CD4-positive, alpha-beta T cell treated with Interleukin-6 at 100 ng/mL for 8 hours (primary cell): Measurements from ENCODE around the gene CAPNS1.

Source experiments
- DNase-seq: peaks from one replicate; pipeline ENCODE4 v3.0.0-alpha.2; 2020; ENCODE audit warnings: mixed read lengths, low spot score

The CAPNS1 gene

DNA sequence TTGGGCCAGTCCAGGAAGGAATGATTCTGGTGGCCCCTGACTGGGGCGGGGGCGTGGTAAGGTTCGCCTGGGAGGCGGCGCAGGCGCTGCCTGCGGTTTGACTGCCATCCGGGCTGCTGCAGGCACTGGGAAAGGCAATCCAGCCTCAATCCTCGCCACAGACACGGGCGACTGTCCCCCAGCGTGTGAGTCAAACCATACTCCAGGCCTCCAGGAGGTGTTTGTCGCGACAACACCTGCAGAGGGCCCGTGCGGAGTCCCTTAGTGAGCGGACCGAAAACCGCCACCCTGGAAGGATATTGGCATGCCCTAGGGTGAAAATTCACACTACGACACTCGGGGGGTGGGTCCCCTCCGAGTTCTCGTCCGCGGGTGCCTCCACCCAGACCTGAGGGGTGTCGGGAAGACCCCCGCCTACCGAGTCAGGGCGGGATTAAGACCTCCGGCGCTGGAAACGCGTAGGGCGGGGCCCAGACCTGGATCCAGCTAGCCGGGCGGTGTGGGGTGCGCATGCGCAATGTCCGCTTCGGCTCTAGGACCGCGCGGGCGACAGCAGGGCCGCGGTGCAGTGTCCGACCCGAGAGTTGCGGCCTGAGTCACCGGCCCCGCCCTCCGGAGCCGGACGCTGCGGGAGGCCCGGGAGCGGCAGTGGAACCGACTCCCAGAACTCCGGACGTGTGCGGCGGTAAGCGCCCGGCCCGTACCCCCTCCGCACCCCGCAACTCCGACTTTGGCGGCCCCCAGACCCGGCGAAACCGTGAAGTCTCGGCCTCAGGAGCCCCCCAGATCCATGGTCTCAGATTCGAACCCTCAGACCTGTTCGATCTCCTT lies at the start of gene CAPNS1:
CAPNS1 (plus strand) TSS at position 594 of the 831 bp plus-strand sequence. CDS start 946 bp downstream, outside the sequence.
- peak; percentile 91 for DNase-seq

DNA sequence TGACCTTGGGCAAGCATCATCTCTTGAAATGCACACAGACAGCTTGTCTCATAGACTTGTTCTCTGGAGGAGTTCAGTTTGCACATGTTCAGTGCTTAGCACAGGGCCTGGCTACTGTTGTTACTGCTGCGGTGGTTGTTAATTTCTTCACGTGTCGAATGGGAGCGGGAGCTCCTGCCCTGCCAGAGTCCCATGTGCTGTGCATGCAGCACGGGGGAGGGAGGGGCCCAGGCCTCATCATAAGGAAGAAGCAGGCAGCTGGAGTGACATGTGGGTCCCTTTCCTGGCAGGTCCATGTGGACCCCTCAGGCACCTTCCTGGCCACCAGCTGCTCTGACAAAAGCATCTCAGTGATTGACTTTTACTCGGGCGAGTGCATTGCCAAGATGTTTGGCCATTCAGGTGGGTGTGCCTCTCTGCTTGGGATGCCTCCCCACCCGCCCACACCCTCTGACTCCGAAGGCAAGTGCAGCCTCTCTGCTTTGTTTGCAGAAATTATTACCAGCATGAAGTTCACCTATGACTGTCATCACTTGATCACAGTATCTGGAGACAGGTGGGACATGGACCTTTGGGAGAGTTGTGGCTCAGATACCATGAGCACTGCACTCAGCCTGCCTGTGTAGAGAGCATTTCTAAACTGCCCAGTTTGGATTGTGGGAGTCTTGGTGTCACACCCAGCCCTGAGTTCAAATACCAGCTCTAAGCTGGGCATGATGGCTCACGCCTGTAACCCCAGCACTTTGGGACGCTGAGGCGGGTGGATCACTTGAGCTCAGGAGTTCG lies 48.8 kb upstream of the CAPNS1 start:
- DNase-seq: no peak

DNA sequence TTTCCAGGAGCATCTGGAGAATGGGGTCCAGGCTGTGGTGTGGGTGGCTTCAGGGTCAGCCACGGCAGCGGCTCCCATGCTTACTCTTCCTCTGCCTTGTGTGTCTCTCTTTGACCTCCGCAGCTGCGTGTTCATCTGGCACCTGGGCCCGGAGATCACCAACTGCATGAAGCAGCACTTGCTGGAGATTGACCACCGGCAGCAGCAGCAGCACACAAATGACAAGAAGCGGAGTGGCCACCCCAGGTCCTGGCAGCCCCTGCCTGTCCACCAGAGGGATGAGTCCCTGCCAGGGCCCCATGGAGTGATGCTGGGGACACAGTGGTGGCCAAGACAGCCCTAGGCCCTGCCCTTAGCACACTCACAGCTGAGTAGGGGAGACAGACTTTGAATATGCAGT lies 47.3 kb upstream of the CAPNS1 start:
- DNase-seq: no peak

DNA sequence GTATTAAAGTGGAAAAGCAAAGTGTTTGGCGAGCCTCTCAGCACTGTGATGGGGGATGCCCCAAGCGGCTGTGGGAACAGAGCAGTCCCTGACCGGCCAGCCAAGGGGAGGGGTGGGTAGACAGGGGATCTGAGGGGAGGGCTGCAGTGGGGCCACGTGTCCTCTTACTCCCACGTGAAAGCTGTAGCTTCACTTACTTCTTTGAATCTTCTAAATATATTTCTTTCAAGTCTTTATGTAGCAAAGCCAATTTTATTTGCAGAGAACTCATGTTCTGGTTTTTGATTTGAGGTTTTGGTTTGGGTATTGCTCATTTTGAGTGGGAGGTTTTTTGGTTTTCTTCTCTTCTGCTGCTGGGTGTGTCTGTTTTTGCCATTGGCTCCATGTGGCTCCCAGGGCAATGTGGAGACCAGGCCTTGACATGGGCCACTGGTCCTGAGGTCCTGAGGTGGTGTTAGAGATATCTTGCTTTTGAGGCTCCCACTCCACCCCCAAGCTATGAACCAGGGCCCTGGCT lies 46.7 kb upstream of the CAPNS1 start:
- no peak for DNase-seq

DNA sequence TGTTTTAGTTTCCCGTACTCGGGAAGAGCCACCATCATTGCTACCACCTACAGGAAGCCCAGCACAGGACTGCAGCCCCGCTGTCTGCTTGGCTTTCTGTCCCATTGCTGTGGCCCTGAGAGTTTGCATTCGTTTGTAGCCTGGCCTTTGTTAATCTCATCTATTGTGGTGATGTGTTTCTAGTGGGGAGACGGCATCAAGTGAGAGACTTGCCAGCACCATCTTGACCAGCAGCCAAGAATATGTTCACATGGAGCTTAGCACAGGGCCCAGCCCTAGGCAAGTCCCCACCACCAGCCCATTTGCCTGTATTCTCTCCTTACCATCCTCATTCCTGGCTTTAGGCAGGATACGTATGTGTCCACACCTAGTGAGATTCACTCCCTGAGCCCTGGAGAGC lies 46.2 kb upstream of the CAPNS1 start:
- DNase-seq: no peak

DNA sequence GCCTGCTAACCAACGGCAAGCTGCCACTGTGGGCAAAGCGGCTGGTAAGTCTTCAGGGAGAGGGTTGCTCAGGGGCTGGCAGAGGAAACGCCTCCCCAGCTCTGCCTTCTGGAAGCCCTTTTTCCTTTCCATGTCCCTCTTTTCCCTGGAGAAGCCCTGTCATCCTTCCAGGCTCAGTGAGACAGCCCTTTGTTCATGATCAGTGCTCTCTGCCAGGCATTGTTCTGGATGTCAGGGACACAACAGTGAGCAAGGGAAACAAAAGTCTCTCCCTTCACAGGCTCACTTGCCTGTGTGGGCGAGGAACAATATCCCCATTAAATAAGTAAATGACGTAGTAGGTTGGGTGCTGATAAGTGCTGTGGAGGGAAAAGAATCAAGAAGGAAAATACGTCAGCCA lies 42.8 kb upstream of the CAPNS1 start:
- no peak for DNase-seq

DNA sequence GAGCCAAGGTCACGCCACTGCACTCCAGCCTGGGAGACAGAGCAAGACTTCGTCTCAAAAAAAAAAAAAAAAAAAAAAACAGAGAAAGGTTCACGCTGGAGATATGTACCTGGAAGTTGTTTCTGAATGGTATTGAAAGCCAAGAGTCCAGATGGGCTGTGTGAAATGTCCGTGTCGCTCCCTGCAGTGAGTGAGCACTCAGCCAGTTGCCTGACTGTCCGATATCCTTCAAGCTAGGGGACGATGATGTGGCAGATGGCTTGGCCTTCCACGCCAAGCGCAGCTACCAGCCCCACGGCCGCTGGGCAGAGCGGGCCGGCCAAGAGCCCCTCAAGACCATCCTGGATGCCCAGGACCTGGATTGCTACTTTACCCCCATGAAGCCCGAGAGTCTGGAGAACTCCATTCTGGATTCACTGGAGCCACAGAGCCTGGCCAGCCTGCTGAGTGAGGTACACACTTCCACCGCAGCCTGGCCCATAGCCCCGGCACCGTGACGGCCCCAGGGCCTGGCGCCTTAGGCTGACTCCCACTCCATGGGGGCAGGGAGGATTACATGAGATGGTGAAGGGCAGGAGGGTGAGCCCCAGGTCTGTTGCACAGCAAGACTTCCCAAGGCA lies 40.6 kb upstream of the CAPNS1 start:
- no peak for DNase-seq

DNA sequence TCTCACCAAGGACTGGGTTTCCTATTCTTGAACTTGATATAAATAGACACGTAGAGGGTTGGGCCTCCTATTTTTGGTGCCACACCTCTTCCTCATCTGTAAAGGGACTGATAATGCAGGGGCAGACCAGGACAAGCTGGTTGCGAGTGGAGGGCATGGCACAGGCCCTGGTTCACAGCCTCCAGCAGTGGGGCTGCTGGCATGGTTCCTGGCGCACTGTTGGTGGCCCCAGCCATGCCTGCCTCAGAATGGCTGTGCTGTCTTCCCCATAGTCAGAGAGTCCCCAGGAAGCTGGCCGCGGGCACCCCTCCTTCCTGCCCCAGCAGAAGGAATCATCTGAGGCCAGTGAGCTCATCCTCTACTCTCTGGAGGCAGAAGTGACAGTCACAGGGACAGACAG lies 39.4 kb upstream of the CAPNS1 start:
- no peak for DNase-seq

DNA sequence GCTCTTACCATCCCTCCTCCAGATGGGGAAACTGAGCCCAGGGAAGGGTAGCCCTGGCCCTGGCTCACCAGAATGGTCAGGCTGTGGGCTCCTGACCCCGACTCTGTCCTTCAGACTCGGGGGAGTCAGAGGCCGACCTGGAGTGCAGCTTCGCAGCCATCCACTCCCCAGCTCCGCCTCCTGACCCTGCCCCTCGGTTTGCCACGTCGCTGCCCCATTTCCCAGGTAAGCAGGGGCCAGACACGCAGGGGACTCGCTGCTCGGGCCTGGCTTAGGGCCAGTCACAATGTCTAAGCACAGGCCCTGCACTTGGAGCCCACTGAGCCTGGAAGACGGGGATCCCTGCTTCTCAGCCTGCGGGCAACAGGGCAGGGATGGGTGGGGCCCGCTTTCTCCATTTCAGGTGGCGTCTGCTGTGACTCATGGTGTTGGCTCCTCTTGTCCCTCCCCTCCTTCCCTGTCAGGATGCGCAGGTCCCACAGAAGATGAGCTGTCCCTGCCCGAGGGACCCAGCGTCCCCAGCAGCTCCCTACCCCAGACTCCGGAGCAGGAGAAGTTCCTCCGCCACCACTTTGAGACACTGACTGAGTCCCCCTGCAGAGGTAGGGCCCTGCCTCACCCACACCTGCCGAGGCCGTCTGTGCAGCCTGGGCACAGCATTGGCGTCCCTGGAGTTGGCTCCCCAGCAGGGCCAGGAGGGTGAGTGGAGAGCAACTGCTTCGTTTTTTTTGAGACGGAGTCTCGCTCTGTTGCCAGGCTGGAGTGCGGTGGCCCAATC lies 38.1 kb upstream of the CAPNS1 start:
- DNase-seq: no peak

DNA sequence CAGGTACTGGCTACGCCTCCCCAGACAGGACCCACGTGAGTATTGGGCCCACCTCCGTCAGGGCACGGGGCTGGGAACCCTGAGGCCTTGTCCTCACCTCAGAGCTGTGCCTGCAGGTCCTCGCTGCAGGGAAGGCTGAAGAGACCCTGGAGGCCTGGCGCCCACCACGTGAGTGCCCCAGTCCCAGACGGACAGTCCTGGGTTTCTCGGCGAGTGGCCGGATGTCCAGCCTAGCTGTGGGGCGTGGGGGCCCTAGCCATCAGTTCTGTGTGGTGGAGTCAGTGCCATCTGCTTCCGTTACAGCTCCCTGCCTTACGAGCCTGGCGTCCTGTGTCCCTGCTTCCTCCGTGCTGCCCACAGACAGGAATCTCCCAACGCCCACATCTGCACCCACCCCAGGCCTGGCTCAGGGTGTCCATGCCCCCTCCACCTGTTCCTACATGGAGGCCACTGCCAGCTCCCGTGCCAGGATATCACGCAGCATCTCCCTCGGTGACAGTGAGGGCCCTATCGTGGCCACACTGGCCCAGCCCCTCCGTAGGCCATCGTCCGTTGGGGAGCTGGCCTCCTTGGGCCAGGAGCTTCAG lies 36.7 kb upstream of the CAPNS1 start:
- no peak for DNase-seq

DNA sequence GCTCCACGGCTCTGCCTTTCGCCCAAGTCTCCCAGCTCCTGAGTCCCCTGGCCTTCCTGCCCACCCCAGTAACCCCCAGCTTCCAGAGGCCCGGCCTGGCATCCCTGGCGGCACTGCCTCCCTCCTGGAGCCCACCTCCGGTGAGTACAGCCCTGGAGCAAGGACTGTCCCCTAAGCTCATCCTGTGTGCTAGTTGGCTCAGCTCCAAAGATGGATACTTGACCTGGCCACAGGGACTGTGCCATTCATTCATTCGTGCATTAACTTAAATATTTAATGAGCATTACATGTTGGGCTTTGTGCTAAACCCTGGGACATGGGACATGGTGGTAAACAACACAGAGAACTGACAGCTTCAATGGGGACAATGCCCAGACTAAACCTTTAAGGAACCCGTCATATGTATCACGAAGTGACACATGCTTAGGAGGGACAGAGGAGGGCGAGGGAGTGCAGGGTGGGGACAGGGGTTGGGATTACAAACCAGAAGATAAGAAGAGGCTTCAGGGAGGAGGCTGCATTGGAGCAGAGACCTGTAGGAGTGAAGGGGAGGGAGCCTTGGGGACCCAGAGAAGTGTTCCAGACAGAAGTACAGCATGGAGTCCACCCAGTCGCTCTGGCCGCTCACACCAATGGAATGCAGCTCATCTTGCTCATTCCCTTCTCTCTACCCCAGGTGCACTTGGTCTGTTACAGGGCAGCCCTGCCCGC lies 35.9 kb upstream of the CAPNS1 start:
- no peak for DNase-seq

DNA sequence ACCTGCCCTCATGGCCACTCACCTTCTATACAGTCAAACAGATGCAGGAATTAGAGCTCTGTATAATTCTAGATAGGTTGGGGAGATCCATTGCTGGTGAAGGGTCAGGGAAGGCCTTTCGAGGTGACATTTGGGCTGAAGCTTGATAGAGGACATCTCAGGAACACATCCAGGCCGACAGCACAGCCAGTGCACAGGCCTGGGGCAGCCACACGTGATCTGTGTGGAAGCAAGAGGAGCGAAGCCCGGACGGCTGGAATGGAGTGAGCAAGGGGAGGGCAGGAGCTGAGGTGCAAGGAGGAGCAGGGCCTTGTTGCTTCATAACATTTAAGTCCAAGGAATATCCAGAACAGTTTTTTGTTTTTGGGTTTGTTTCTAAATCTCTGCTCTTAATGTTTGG lies 33.4 kb upstream of the CAPNS1 start:
- no peak for DNase-seq

DNA sequence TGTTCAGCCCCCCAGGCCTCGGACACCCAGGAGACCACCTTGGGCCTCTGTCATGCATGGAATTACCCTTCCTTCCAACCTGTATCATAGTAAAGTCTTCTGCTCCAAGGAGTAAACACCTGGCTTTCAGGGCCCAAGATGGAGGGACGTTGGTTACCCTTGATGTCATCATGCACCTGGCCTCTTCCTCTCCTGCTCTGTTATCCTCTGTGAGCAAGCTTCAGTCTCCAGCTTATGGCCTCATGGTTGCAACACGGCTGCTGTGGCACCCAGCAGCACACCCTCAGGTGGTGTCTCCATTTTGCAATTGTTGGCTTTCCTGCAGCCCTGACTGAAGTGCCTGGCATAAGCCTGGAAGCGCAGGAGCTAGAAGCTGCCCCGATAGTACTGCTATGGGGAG lies 32.9 kb upstream of the CAPNS1 start:
- DNase-seq: no peak

DNA sequence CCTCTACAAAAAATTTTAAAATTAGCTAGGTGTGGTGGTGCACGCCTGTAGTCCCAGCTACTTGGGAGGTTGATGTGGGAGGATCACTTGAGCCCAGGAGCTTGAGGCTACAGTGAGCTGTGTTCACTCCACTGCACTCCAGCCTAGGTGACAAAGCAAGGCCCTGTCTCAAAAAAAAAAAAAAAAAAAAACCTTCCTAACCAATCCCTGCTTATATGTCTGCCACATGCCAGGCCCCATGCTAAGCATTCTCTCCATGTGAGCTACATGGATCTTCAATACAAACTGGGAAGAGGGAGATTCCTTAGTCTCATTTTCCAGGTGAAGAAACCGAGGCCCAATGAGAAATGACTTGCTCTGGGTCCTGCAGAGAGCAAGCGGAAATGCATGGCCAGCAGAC lies 31.2 kb upstream of the CAPNS1 start:
- no peak for DNase-seq

DNA sequence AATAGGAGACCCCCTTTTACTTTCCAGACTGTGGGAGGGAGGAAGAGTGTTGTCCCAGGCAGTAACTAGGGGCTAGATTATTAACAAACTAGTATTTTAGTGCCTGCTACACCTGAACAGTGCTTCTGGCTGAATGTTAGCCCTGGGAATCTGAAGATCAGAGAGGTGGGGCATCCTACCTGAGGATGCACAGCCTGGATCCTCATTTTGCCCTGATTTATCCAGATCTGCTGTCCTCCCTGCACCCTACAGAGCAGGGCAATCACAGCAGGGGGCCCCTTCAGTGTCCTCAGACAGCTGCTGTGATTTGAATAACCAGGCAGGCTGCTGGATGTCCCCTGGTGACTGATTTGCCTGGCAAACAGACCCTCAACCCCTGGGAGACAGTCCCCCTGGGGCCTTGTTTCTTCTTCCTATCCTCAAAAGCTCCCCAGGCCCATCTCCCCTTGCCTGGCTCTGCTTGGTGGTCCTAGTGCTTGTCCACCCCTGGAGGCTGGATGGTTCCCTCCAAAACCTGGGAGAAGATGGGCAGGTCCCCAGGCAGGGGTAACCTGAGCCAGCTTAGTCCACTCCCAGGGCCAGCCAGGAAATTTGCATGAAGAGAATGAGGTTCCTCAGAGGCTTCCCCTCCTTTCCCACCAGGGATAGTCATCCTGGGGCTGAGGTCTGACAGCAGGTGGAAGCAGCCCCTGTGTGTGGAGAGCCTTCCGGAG lies 29.2 kb upstream of the CAPNS1 start, which contains the start of gene OVOL3:
OVOL3 (plus strand) TSS at position 657 of the 713 bp plus-strand sequence. CDS start 60 bp downstream, outside the sequence.
- no peak for DNase-seq

DNA sequence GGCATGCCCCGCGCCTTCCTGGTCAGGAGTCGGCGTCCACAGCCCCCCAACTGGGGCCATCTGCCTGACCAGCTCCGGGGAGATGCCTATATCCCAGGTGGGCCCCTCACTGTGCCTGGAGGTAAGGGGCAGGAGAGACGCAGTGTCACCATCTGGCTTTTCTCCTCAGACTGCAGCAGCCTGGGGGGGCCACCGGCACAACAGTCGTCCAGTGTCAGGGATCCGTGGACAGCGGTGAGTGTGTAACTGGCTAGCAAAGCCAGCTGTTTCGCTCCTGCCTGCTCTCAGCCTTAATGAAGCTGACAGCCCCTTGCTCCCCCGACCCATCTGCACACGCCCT lies 28.7 kb upstream of the CAPNS1 start:
- no peak for DNase-seq

DNA sequence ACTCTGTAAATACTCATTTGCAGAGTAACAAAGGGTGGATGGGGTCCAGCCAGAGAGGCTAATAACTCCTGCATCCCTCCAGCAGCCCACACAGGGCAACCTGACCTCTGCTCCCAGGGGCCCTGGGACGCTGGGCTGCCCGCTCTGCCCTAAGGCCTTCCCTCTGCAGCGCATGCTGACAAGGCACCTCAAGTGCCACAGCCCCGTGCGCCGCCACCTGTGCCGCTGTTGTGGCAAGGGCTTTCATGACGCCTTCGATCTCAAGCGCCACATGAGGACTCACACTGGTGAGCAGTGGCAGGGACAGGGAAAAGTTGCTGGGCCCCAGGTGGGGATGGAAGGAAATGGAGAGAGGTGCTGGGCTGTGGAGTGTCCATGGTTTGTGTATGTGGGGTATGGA lies 27.2 kb upstream of the CAPNS1 start:
- DNase-seq: no peak

DNA sequence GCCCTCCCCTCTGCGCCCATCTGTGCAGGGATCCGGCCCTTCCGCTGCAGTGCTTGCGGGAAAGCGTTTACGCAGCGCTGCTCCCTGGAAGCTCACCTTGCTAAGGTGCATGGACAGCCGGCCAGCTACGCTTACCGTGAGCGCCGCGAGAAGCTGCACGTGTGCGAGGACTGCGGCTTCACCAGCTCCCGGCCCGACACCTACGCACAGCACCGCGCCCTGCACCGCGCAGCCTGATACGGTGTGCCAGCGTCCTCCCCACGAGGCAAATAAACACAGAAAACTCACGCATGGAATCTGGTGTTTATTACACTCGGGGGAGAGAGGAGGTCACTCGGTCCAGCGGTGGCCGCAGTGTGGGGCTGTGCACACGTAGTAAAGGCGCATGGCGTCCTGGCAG lies 26.4 kb upstream of the CAPNS1 start:
- no peak for DNase-seq

DNA sequence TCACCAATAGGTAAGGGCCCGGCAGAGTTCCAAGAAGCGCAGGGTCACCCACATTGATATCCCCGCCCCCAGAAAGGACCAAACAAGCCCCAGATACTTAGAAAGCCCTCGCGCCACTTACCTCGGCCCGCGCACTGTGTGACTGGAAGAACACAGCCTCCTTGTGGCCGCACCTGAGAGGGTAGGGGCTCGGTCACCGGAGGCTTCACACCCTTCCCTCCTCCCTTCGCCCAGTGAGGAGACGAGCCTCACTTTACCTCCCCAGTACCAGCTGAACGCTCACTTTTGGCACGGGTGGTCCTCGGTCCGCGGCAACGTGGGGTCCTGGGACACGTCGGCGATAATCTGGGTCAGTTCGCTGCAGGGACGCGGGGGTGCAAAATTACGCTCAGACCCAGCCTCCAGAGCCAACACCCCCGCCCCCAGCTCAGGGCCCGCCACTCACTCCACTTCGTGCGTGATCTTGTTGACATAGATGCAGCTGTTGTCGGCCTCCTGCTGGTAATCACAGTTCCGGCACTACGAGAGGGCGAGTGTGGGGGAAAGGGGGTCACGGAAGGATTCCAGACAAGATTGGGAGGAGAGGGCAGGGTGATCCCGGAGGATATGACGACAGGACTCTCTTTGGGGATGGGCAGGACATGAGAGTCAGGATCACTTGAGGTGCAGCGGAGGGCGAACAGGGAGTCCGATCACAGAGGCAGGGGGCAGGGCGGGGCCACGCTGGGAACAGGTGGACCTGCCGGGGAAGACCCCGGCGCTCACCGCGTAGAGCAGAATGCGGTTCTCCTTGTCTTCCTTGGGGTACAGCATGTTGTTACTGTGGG lies 25.8 kb upstream of the CAPNS1 start:
- DNase-seq: no peak
